B cell (primary cell): Measurements from ENCODE around the gene DSC3. TPM values are rescaled to one million over a fixed set of nuclear protein-coding genes. Genes with fewer than 3 reads are reported as not detected.

ENCODE experiments used
- ATAC-seq: fragments of 200-7000 bp; cut with Tn5 transposase; one replicate; pipeline ENCODE4 v1.10.0; 2021; ENCODE audit warnings: low read depth, mild to moderate bottlenecking, moderate number of reproducible peaks, moderate library complexity
- CTCF ChIA-PET: fragments of 350-600 bp; sonication (Branson Sonifier 250); formaldehyde crosslinking; loops from one replicate; lab custom pipeline; 2021; ENCODE audit warnings: antibody characterized with exemption, inconsistent platforms; lab: Charles Lee
- POLR2A ChIA-PET: fragments of 350-600 bp; sonication (Branson Sonifier 250); formaldehyde crosslinking; loops from one replicate; lab custom pipeline; 2021; ENCODE audit warnings: antibody characterized with exemption; lab: Charles Lee
- DNase-seq: peaks from one replicate; pipeline ENCODE4 v3.0.0; 2013
- H2AFZ ChIP-seq: 2 replicates; pipeline ENCODE4 v1.6.1; 2012; ENCODE audit warnings: mild to moderate bottlenecking, low read depth, low read length; ENCODE audit not compliant: insufficient read depth, poor library complexity, severe bottlenecking
- H3K27ac ChIP-seq, 2 donors: 1 replicate in 1 of 2; 2 replicates in 1 of 2; pipeline ENCODE4 v1.5.1; 2012 to 2013; ENCODE audit warnings: low read length in 2 of 2, mild to moderate bottlenecking in 2 of 2, moderate library complexity in 1 of 2
- H3K27me3 ChIP-seq, 4 experiments: fragments of 200-600 bp in 1 of 4; sonication (generic) in 1 of 4; replicated peaks in 1 of 4; 1 replicate in 2 of 4; 2 replicates in 2 of 4; pipeline versions ENCODE4 v1.6.1 to v1.7.0; 2013 to 2016; ENCODE audit warnings: low read length in 3 of 4, mild to moderate bottlenecking in 2 of 4, mixed read lengths in 1 of 4, moderate library complexity in 1 of 4; ENCODE audit not compliant: insufficient read depth in 4 of 4, control insufficient read depth in 3 of 4; ENCODE audit errors: control extremely low read depth in 1 of 4
- H3K36me3 ChIP-seq, 2 experiments: replicated peaks in 1 of 2; 1 replicate in 1 of 2; 2 replicates in 1 of 2; pipeline versions ENCODE4 v1.6.1 to v1.7.1; 2013; ENCODE audit warnings: low read length in 1 of 2; ENCODE audit not compliant: insufficient read depth in 2 of 2, control insufficient read depth in 1 of 2; ENCODE audit errors: control extremely low read depth in 1 of 2, extremely low read depth in 1 of 2
- H3K4me1 ChIP-seq, 2 donors: fragments of 200-600 bp in 1 of 2; sonication (generic) in 1 of 2; 1 replicate in 1 of 2; 2 replicates in 1 of 2; pipeline versions ENCODE4 v1.5.1 to v1.6.1; 2013 to 2017; ENCODE audit warnings: low read length in 2 of 2; ENCODE audit not compliant: control insufficient read depth in 2 of 2, insufficient read depth in 2 of 2
- H3K4me2 ChIP-seq: replicated peaks from 2 replicates; pipeline ENCODE3; 2012; ENCODE audit warnings: mild to moderate bottlenecking, low read depth, low read length; ENCODE audit not compliant: poor library complexity, severe bottlenecking
- H3K4me3 ChIP-seq, 5 experiments: fragments of 200-600 bp in 1 of 5; sonication (generic) in 1 of 5; 1 replicate in 3 of 5; 2 replicates in 2 of 5; pipeline versions ENCODE4 v1.5.1 to v1.7.0; 2011 to 2016; ENCODE audit warnings: low read length in 4 of 5, mild to moderate bottlenecking in 4 of 5, low read depth in 2 of 5, control low read depth in 1 of 5, moderate library complexity in 1 of 5; ENCODE audit not compliant: insufficient read depth in 1 of 5; ENCODE audit errors: control extremely low read depth in 1 of 5, extremely low read depth in 1 of 5
- H3K79me2 ChIP-seq: fragments of 200-600 bp; sonication (generic); one replicate; pipeline ENCODE4 v1.6.0; 2016; ENCODE audit warnings: low read length; ENCODE audit not compliant: control insufficient read depth, insufficient read depth
- H3K9ac ChIP-seq: fragments of 200-600 bp; sonication (generic); 2 replicates; pipeline ENCODE4 v1.6.1; 2017; ENCODE audit warnings: mild to moderate bottlenecking, low read length, moderate library complexity
- H3K9me3 ChIP-seq, 3 donors: one replicate each; pipeline versions ENCODE4 v1.6.1 to v1.7.1; 2013; ENCODE audit warnings: low read length in 2 of 3; ENCODE audit not compliant: control insufficient read depth in 2 of 3, insufficient read depth in 1 of 3; ENCODE audit errors: control extremely low read depth in 1 of 3
- H4K20me1 ChIP-seq: 2 replicates; pipeline ENCODE4 v1.6.0; 2012; ENCODE audit warnings: mild to moderate bottlenecking, low read length; ENCODE audit not compliant: insufficient read depth, control insufficient read depth, poor library complexity, severe bottlenecking
- H3K27ac Mint-ChIP-seq: one replicate; pipeline ENCODE4 v1.8.0; 2021; ENCODE audit warnings: mixed read lengths
- H3K27me3 Mint-ChIP-seq: one replicate; pipeline ENCODE4 v1.8.0; 2021; ENCODE audit warnings: mixed read lengths
- H3K4me1 Mint-ChIP-seq: one replicate; pipeline ENCODE4 v1.8.0; 2021; ENCODE audit warnings: mixed read lengths
- H3K4me3 Mint-ChIP-seq: one replicate; pipeline ENCODE4 v1.8.0; 2021; ENCODE audit warnings: mixed read lengths
- H3K9me3 Mint-ChIP-seq: one replicate; pipeline ENCODE4 v1.8.0; 2022; ENCODE audit warnings: mixed read lengths; ENCODE audit not compliant: insufficient read depth
- EZH2 ChIP-seq: IDR thresholded peaks from 2 replicates; pipeline ENCODE4 v1.6.1; 2012; ENCODE audit warnings: borderline replicate concordance, low read depth, mild to moderate bottlenecking, moderate library complexity, low read length; ENCODE audit not compliant: insufficient read depth, poor library complexity, severe bottlenecking
- WGBS: methylation state at CpG from one replicate; pipeline ENCODE4 v1.1.5; 2013; ENCODE audit warnings: missing lambda C conversion rate; ENCODE audit not compliant: insufficient coverage; 5-methylcytosine and 5-hydroxymethylcytosine counted together
- intact Hi-C: fragments of 100-400 bp; cut with micrococcal nuclease; formaldehyde crosslinking; loops from one replicate; pipeline ENCODE4 v1.10.0; 2022
- polyA plus RNA-seq: library from polyadenylated mRNA; depleted of rRNA; stranded (reverse); fragments of >200 nt; gene quantifications from 2 replicates; pipeline ENCODE4 v1.2.3, GENCODE V29; 2012
- total RNA-seq, 2 donors: library from RNA; stranded (reverse); fragments of 120-200 nt in 1 of 2; gene quantifications; 1 replicate in 1 of 2; 2 replicates in 1 of 2; pipeline versions ENCODE4 v1.2.3 to v1.2.4, GENCODE V29; 2013 to 2022
- TF ChIP-seq, protein P1 (sequence below): fragments of 200-600 bp; IDR thresholded peaks from one replicate; pipeline ENCODE4 v1.8.0; 2022; ENCODE audit warnings: antibody characterized with exemption, mild to moderate bottlenecking

Gene DSC3
- total and polyA plus RNA-seq, 2 donors (not counting 1 experiment from before 2014, with no cell fraction given): not detected

DNA sequence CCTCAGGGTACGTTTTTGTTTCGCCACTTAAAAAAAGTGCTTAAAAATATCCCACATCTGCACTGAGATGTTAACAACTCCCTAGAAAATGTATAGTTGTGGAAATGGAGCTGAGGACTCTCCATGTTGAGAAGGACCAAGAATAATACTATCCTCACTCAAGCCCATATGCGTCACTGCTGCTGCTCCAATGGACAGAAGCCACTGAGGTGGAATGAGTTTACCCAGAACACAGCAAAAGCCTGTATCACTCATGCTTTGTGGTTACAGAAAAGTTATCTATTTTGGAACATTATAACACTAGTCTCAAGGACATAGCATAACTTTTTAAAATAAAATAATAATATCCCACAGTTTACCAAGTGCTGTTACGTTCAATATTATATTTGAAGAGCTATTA lies 31.9 kb downstream of the DSC3 start:
- Histone ChIP-seq H3K27ac (no peak overlapping the region), H4K20me1 (no peaks in the 10 kb centered on the region), H3K4me3 (no peak overlapping the region), H3K4me2 (no peak overlapping the region), H3K79me2 (no peaks in the 10 kb centered on the region), H2AFZ (no peak overlapping the region), H3K9me3 (no peaks in the 10 kb centered on the region), H3K36me3 (no peaks in the 10 kb centered on the region), H3K27me3 (no peaks in the 10 kb centered on the region), H3K4me1 (no peaks in the 10 kb centered on the region), H3K9ac (no peak overlapping the region)
- ATAC-seq (no peak), DNase-seq (no peak)
- intact Hi-C loops: no loop called here
- no peak overlapping the region for H3K27ac Mint-ChIP-seq
- TF ChIP-seq EZH2: no peak
- TF ChIP-seq, protein P1, sequence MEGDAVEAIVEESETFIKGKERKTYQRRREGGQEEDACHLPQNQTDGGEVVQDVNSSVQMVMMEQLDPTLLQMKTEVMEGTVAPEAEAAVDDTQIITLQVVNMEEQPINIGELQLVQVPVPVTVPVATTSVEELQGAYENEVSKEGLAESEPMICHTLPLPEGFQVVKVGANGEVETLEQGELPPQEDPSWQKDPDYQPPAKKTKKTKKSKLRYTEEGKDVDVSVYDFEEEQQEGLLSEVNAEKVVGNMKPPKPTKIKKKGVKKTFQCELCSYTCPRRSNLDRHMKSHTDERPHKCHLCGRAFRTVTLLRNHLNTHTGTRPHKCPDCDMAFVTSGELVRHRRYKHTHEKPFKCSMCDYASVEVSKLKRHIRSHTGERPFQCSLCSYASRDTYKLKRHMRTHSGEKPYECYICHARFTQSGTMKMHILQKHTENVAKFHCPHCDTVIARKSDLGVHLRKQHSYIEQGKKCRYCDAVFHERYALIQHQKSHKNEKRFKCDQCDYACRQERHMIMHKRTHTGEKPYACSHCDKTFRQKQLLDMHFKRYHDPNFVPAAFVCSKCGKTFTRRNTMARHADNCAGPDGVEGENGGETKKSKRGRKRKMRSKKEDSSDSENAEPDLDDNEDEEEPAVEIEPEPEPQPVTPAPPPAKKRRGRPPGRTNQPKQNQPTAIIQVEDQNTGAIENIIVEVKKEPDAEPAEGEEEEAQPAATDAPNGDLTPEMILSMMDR: no peak
- ChIA-PET POLR2A (no interaction called here), CTCF (no interaction called here)
- no peaks in the 10 kb centered on the region for H3K27me3 Mint-ChIP-seq
- no peaks in the 10 kb centered on the region for H3K9me3 Mint-ChIP-seq
- no peak overlapping the region for H3K4me3 Mint-ChIP-seq
- WGBS: no CpG with 5 or more reads among the region's 4 CpGs
- H3K4me1 Mint-ChIP-seq: no peaks in the 10 kb centered on the region

GRCh38 chr18:30999887-31000628 lies 42.5 kb downstream of the DSC3 start:
- CTCF ChIA-PET: no interaction called here
- Histone ChIP-seq H3K4me3 (no peak overlapping the region), H3K4me2 (no peak overlapping the region), H4K20me1 (no peaks in the 10 kb centered on the region), H3K9ac (no peak overlapping the region), H3K4me1 (no peaks in the 10 kb centered on the region), H3K9me3 (no peaks in the 10 kb centered on the region), H3K36me3 (no peaks in the 10 kb centered on the region), H3K27ac (no peak overlapping the region), H2AFZ (no peak overlapping the region), H3K27me3 (no peaks in the 10 kb centered on the region), H3K79me2 (no peaks in the 10 kb centered on the region)
- H3K9me3 Mint-ChIP-seq: no peaks in the 10 kb centered on the region
- no peak for TF ChIP-seq EZH2
- TF ChIP-seq, protein P1: no peak
- DNase-seq (no peak), ATAC-seq (no peak)
- no peak overlapping the region for H3K4me3 Mint-ChIP-seq
- H3K27me3 Mint-ChIP-seq: no peaks in the 10 kb centered on the region
- intact Hi-C loops: no loop called here
- POLR2A ChIA-PET: no interaction called here
- no peak overlapping the region for H3K27ac Mint-ChIP-seq
- no peaks in the 10 kb centered on the region for H3K4me1 Mint-ChIP-seq
- 82% methylated on average over 5 of the region's 8 CpGs for WGBS
